Endothelial cell (in vitro differentiated cells): ENCODE measurements around the gene ITGA3. TPM values are rescaled to one million over a fixed set of nuclear protein-coding genes. Genes with fewer than 3 reads are reported as not detected.

Experiments
- DNase-seq: peaks from one replicate; pipeline ENCODE4 v3.0.0; 2021; ENCODE audit warnings: low spot score
- H3K27ac Mint-ChIP-seq: one replicate; pipeline ENCODE4 v1.8.0; 2021; ENCODE audit warnings: mixed read lengths, inconsistent platforms; ENCODE audit not compliant: unreplicated experiment
- H3K27me3 Mint-ChIP-seq: one replicate; pipeline ENCODE4 v1.8.0; 2021; ENCODE audit warnings: mild to moderate bottlenecking, moderate library complexity, mixed read lengths, inconsistent platforms; ENCODE audit not compliant: unreplicated experiment
- H3K36me3 Mint-ChIP-seq: one replicate; pipeline ENCODE4 v1.8.0; 2021; ENCODE audit warnings: mild to moderate bottlenecking, low read depth, mixed read lengths, inconsistent platforms; ENCODE audit not compliant: unreplicated experiment
- H3K4me1 Mint-ChIP-seq: one replicate; pipeline ENCODE4 v1.8.0; 2021; ENCODE audit warnings: mild to moderate bottlenecking, mixed read lengths, inconsistent platforms; ENCODE audit not compliant: unreplicated experiment
- H3K4me3 Mint-ChIP-seq: one replicate; pipeline ENCODE4 v1.8.0; 2021; ENCODE audit warnings: mild to moderate bottlenecking, mixed read lengths, inconsistent platforms; ENCODE audit not compliant: unreplicated experiment
- H3K9me3 Mint-ChIP-seq: one replicate; pipeline ENCODE4 v1.8.0; 2021; ENCODE audit warnings: mixed read lengths, inconsistent platforms; ENCODE audit not compliant: unreplicated experiment
- total RNA-seq: library from RNA; stranded (reverse); fragmentation: NEBNext Ultra II Directional; extraction: Animal tissue kit (Norgen Biotek cat#: 25700); gene quantifications from one replicate; pipeline ENCODE4 v1.2.1, GENCODE V29; 2021; ENCODE audit not compliant: unreplicated experiment
- TF ChIP-seq, protein P1 (sequence below): fragments of 200-600 bp; sonication (generic); IDR thresholded peaks from one replicate; pipeline ENCODE4 v1.5.0; 2021; ENCODE audit warnings: antibody characterized with exemption; ENCODE audit not compliant: unreplicated experiment

ITGA3 gene
- total RNA-seq, 1 donor from 2014 or later, result 5.0 TPM

DNA sequence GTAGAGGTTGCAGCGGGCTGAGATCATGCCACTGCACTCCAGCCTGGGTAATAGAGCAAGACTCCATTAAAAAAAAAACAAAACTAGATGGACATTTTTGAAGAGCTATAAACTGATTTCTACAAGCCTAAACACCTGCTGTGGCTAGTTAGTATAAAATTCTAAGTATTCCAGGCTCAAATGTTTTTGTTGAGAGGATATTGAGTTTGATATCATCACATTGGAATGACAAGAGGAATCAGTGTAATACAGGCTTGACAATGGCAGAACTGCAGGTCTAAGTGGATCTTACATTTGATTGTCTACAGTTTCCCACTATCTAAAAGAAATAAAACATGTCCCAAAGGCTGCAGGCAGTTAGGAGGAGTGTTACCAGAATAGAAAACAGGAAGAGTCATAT lies 37.0 kb upstream of the ITGA3 start:
- Mint-ChIP-seq H3K27ac (no peak overlapping the region), H3K36me3 (no peaks in the 10 kb centered on the region), H3K4me1 (peaks cover 14% of the 10 kb centered on the region), H3K27me3 (peaks cover 1% of the 10 kb centered on the region), H3K9me3 (no peaks in the 10 kb centered on the region), H3K4me3 (no peak overlapping the region)
- no peak for DNase-seq
- TF ChIP-seq, protein P1, sequence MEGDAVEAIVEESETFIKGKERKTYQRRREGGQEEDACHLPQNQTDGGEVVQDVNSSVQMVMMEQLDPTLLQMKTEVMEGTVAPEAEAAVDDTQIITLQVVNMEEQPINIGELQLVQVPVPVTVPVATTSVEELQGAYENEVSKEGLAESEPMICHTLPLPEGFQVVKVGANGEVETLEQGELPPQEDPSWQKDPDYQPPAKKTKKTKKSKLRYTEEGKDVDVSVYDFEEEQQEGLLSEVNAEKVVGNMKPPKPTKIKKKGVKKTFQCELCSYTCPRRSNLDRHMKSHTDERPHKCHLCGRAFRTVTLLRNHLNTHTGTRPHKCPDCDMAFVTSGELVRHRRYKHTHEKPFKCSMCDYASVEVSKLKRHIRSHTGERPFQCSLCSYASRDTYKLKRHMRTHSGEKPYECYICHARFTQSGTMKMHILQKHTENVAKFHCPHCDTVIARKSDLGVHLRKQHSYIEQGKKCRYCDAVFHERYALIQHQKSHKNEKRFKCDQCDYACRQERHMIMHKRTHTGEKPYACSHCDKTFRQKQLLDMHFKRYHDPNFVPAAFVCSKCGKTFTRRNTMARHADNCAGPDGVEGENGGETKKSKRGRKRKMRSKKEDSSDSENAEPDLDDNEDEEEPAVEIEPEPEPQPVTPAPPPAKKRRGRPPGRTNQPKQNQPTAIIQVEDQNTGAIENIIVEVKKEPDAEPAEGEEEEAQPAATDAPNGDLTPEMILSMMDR, result no peak

DNA sequence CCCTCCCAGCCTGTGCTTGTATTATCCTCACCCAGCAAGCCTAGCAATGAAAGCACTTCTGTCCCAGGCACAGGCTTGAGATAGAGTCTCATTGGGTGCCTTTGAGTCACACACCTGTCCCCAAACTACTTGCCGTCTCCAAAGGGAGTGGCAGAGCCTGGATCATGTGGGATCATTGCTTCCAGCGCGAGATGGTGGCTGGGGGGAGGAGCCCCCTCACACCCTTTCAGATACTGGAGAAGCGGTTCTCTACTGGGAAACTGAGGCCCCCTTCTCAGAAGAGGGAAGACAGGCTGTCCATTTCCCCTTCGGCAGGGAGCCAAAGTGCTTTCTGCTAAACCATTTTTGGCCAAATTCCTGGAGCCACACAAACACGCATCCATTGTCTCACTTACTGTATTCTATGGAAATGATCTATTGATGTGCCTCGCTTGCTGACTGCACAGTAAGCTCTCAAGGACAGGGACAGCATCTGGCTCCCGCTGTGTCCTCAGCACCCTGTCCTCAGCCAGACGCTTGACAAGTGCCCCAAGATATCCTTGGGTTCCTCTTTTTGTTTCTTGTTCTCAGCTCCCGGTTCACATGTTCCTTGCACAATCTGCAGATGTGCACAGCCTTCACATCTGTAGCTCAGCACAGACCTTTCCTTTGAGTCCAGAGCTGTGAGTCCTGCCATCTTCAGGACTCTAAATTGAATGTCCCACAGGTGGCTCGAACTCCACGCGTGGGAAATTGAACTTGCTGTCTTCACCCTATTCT lies 34.9 kb upstream of the ITGA3 start:
- Mint-ChIP-seq H3K36me3 (no peaks in the 10 kb centered on the region), H3K9me3 (no peaks in the 10 kb centered on the region), H3K4me1 (peaks cover 14% of the 10 kb centered on the region), H3K27ac (no peak overlapping the region), H3K4me3 (no peak overlapping the region), H3K27me3 (peaks cover 1% of the 10 kb centered on the region)
- no peak for DNase-seq
- TF ChIP-seq, protein P1, result no peak

DNA sequence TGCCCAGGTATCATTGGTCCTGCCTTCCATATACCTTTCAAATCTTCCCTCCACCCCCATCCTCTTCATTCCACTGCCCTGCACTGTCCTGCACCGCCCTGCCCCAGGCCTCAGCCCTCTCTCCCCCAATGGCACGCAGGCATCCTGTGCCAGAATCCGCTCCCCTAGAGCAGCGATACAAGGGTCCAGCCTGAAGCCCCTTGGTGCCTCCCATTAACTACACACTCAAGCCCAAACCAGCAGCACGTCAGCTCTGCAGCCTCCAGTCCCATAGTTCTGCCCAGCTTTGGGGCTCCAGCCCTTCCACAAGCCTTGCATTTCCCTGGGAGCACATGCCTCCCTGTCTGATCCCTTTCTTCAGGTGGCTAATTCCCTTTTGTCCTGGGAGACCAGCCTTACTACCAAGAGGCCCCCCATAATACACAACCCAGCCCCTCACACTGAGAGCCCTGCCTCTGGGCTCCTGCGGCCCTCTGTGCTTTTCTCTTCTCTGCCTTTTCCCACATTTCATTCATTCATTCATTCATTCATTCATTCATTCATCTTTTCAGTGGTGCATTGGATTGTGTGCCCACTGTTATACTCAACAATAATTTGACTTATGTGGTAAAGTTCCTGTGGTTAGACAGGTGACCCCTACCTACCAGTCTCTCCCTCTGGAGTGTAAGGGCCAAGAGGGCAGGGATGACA lies 34.1 kb upstream of the ITGA3 start:
- Mint-ChIP-seq H3K27me3 (peaks cover 1% of the 10 kb centered on the region), H3K9me3 (no peaks in the 10 kb centered on the region), H3K4me3 (peak overlapping the region; percentile 59), H3K36me3 (no peaks in the 10 kb centered on the region), H3K27ac (no peak overlapping the region), H3K4me1 (peaks cover 14% of the 10 kb centered on the region)
- TF ChIP-seq, protein P1, result no peak
- DNase-seq, result no peak

DNA sequence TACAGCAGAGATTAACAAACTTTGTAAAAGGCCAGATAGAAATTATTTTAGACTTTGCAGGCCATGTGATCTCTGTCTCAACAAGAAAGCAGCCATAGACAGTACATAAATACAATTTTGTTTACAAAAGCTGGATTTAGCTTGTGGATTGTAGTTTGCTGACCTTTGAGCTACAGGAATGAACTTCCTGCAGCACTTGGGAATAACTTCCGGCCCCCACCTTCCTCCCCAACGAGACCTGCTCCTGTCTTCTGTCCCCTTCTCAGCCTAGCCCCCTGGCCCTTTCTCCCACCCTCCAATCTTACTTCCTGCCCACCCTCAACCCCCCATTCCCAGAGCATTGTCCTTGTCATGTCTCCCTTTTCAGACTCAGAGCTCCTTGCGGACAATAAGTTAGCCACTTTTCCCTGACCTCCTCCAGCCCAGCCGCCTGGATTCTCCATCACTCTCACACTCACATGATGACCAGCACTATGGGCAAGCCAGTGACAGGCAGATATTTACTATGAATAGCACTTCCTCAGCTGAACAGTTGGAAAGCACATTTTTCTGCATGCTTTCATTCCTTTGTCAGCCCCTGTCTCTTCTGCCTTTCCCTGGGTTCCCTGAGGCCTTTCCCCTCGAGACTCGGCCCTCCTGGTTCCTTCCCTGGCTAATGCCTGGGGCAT lies 33.3 kb upstream of the ITGA3 start:
- peaks cover 1% of the 10 kb centered on the region for H3K27me3 Mint-ChIP-seq
- no peaks in the 10 kb centered on the region for H3K36me3 Mint-ChIP-seq
- no peak overlapping the region for H3K4me3 Mint-ChIP-seq
- peaks cover 14% of the 10 kb centered on the region for H3K4me1 Mint-ChIP-seq
- H3K27ac Mint-ChIP-seq, result no peak overlapping the region
- no peaks in the 10 kb centered on the region for H3K9me3 Mint-ChIP-seq
- TF ChIP-seq, protein P1, result no peak
- no peak for DNase-seq

DNA sequence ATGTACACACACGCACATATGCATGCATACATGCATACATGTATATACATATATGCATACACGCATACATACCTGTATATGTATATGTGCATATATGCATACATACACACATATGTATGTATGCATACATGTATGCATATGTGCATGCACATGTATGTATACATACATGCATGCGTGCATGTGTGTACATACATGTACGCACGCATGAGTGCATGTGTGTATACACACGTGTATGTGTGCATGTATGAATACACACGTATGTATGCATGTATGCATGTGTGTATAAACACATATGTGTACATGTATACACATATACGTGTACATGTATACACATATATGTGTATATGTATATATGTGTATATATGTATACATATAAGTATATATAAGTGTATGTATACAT lies 32.4 kb upstream of the ITGA3 start:
- Mint-ChIP-seq H3K4me3 (no peak overlapping the region), H3K9me3 (no peaks in the 10 kb centered on the region), H3K36me3 (no peaks in the 10 kb centered on the region), H3K27me3 (peaks cover 2% of the 10 kb centered on the region), H3K4me1 (peaks cover 20% of the 10 kb centered on the region), H3K27ac (no peak overlapping the region)
- no peak for DNase-seq
- TF ChIP-seq, protein P1, result no peak
